GM21447 (cell line): Measurements from ENCODE around the gene SEZ6L.

Source experiments
- ATAC-seq: cut with Tn5 transposase; IDR thresholded peaks from one replicate; pipeline ENCODE4 v1.9.1; 2021; ENCODE audit not compliant: unreplicated experiment

The SEZ6L gene

GRCh38 chr22:26169315-26170111, at the start of gene SEZ6L:
SEZ6L (plus strand) TSS chr22:26169462; CDS start chr22:26169670, 208 bp downstream.
- ATAC-seq: no peak

DNA sequence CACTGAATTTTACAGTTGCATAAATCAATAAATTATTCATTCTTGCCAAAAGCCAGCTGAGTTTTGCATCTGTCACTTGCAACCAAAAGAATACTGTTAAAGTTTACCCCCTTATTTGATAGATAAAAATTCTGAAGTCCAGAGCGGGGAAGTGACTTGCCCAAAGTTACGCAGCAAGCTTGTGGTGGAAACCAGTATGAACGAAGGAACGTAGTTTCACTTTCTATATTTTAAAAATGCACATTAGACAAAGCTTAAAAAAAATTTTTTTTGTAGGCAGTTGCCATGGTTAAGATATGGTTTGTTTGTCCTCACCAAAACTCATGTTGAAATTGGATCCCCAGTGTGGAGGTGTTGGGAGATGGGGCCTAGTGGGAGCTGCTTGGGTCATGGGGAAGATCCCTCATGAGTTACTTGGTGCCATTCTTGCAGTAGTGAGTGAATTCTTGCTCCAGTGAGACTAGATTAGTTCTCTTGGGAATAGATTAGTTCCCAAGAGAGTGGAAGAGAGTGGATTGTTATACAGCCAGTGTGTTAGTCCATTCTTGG, 46.3 kb upstream of the SEZ6L start:
- no peak for ATAC-seq

DNA sequence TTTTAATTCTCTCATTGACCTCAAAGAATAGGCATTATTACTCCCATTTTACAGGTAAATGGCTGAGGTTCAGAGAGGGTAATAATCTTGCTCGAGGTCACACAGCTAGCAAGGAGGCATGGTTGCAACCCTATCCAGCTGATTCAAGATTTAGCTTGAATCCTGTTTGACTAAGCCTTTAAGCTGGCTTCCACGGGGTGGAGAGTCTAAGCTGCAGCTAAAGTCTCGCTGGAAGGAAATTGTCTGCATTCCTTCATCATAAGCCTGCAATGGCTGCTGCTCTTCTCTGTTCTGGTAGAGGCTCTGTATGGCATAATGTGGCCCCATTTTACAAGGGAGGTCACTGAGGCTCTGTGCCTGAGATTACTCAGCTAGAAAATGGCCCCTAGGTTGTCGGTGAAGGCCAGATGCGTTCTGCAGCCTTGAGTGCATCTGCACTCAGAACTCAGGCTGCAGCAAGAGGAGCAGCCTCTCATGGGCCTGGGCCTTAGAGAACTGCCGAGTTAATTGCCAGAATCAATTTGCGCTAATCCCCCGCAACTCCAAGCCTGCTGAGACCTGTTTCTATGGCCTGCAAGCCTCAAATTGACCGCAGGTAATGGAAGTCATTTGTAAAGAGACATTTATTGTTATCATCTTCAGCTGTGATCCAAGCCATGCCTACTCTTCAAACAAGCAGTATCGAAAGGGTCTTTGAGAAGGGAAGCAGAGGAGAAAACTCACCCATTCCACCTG, 44.1 kb upstream of the SEZ6L start:
- ATAC-seq: no peak

DNA sequence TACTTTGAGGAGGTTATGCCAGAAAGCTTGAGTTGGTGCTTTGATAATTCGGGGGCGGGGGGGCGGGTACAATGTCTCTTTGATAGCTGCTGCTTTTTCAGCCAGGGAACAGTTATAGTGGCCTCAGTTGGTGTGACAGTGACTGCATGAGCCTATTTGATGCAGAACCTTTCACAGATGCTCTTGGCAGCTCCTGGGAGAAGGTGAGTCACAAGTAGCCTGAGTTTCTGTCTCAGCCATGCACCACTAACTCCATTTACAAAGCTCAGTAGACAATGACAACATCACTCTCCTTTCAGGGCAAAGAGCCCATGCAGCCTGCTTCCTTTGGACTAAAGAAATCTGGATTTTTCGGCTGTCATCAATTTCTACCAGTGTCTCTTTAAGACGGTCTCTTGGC, 42.1 kb upstream of the SEZ6L start:
- ATAC-seq: no peak

DNA sequence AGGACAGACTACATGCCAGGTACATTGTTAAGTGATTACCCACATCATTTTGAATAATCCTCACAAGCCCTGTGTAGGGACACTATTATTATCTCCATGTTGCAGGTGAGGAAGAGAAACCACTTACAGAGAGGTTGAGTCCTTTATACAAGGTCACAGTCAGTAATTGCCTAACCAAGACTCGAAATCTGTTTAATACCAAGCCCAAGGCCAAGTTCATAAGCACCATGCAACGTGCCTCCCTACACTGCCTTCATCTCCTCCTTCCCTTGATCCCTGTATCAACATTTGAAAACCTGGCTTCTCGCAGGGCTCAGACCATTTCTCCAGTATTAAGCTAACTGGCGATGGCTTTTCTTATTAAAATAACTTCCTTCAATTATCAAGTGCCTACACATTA, 41.7 kb upstream of the SEZ6L start:
- ATAC-seq: no peak

- ATAC-seq: no peak
Observed at GRCh38 chr22:26131589-26132154, 37.6 kb upstream of the SEZ6L start.

GRCh38 chr22:26134654-26135330, 34.5 kb upstream of the SEZ6L start:
- no peak for ATAC-seq

DNA sequence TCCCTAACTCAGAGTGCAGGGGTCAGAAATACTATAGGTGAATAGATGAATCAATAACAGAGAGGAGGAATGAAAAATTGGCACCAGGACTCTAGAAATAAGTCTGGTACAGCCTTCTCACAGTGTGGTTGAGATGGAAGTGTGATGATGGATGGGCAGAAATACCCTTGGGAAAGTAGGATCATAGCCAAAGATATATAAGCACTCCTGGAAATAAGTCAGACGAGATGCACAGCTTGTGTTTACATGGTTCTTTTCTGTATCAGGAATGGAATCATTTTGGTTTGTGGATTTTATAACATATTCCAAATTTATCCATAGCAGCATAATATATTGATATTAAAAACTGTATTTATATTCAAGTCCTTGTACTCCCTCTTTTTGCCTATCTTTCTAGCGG, 33.5 kb upstream of the SEZ6L start:
- ATAC-seq: no peak

GRCh38 chr22:26139310-26139709, 30.0 kb upstream of the SEZ6L start:
- no peak for ATAC-seq

DNA sequence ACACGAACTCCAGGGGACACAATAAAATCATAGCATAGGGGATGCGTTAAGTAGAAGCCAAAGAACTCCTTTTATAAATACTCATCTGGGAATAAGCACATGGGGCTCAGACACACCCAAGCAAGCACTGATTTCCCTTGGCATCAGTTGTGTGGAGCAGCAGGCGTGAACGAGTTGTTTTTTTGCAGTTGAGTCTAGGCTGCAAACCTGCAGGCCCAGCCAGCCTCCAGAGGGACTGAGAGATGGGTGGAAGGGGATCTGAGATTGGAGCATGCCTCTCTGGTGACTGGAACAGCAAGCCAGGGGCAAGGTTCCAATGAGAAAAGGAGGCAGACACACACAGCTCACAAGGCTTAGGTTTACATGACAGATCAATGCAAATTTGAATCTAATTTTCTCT, 27.4 kb upstream of the SEZ6L start:
- no peak for ATAC-seq

DNA sequence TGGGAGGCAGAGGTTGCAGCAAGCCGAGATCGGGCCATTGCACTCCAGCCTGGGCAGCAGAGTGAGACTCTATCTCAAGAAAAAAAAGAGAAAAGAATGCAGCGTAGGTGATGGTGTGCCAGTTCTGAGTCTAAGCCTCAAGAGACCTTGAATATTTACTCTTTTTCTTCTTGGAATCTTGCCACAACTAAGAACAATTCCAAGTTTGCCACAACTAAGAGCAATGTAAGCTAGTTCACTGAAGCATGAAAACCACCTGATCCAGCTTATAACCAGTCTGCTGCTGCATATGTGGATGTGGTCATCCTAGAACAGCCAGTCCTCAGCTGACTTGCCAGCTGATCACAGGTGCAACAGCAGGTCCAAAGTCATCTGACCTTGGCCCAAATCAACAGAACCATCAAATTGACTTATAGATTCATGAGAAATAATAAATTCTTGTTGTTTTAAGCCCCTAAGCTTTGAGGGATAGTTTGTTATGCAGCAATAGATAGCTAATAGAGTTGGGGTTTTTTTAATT, 25.4 kb upstream of the SEZ6L start:
- ATAC-seq: no peak

DNA sequence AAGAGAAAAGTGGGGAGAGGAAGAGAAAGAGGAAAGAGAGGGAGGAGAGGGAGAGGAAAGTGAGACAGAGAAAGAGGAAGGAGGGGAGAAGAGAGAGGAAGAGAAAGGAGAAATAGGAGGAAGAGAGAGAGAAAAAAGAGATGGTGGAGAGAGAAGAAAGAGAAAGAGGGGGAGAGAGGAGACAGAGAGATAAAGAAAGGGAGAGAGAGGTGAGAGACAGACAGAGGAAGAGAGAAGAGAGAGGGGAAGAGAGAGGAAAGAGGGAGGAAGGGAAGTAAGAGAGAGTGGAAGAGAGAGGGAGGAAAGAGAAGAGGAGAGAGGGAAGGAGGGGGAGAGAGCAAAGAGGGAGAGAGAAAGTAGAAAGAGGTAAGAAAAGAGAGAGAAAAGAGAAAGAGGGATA, 9.4 kb upstream of the SEZ6L start:
- no peak for ATAC-seq

GRCh38 chr22:26161746-26162145, 7.5 kb upstream of the SEZ6L start:
- no peak for ATAC-seq

DNA sequence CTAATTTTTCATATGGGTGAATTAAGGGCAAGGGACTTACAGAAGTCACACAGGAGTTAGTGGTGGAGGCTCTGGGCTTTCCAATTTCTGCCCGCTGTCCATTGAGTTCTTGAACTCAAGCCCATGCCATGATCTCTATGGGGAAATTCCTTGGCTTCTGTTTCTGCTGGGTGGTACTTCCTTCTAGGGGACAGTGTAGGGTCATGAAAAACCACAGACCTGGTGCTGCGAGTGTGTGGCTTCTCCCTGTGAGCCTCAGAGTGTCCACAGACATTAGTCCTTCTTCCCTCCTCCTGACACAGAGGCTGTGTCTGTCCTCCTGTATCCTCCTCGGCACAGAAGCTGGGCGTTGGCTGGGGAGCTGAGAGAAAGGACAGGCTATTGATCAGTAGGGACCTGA, 6.3 kb upstream of the SEZ6L start:
- no peak for ATAC-seq

- ATAC-seq: no peak
Observed at GRCh38 chr22:26164174-26164573, 5.1 kb upstream of the SEZ6L start.

GRCh38 chr22:26168330-26168851, 871 bp upstream of the SEZ6L start:
- no peak for ATAC-seq

- no peak for ATAC-seq
Observed at GRCh38 chr22:26168939-26169314, 335 bp upstream of the SEZ6L start.

DNA sequence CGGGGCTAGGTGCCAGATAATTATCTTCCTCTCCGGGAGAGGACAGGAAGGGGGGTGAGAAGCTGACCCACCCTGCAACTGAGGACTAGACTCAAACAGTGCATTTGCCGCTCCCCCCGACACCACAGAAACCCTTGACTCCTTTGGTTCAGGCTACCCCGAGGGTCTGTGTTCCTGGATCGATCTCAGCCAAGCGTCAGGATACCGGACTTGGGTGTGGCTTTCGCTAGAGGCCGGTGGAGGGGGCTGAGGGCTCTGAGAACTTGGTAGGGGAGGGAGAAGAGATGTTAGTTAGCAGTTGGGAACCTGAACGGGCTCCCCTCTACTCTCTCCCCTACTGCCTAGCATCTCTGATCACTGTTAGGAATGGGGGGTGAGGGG, 840 bp downstream of the SEZ6L start:
- no peak for ATAC-seq

GRCh38 chr22:26170795-26171580, 1.7 kb downstream of the SEZ6L start:
- no peak for ATAC-seq

GRCh38 chr22:26172389-26172990, 3.2 kb downstream of the SEZ6L start:
- no peak for ATAC-seq
